SK-N-SH (cell line): ENCODE measurements around the gene NEUROG1. TPM values are rescaled to one million over a fixed set of nuclear protein-coding genes. Genes with fewer than 3 reads are reported as not detected.
"Not testable (repeated sequence)": the region's sequence is repeated elsewhere in the genome, so short reads cannot be mapped to it uniquely, and the experiment has no call there.

Source experiments
- CTCF ChIA-PET: fragments of 300-600, 350-600 bp; formaldehyde crosslinking; extraction: SDS; loops from one replicate; lab custom pipeline; 2021; lab: Yijun Ruan, JAX
- POLR2A ChIA-PET: fragments of 350-600 bp; sonication (Branson Sonifier 250); formaldehyde crosslinking; extraction: SDS; loops from one replicate; lab custom pipeline; 2020; ENCODE audit warnings: antibody characterized with exemption, inconsistent platforms; lab: Yijun Ruan, JAX
- DNase-seq: peaks from one replicate; pipeline ENCODE4 v3.0.0; 2012
- H2AFZ ChIP-seq: fragments of 200-600 bp; sonication (generic); 2 replicates; pipeline ENCODE4 v1.8.1; 2016; ENCODE audit warnings: antibody characterized with exemption, mild to moderate bottlenecking, low read depth
- H3F3A ChIP-seq: fragments of 200-600 bp; sonication (generic); replicated peaks from 2 replicates; pipeline ENCODE3; 2016; ENCODE audit warnings: antibody characterized with exemption, mild to moderate bottlenecking; ENCODE audit not compliant: insufficient read depth
- H3K27ac ChIP-seq, 2 experiments: fragments of 200-500 bp in 1 of 2; fragments of 200-600 bp in 1 of 2; sonication (Bioruptor generic) in 1 of 2; sonication (generic), shearing (Covaris generic) in 1 of 2; 2 replicates each; pipeline versions ENCODE4 v1.5.1 to v1.6.1; 2014 to 2016; ENCODE audit warnings: low read depth in 2 of 2, inconsistent platforms in 1 of 2, low read length in 1 of 2, mild to moderate bottlenecking in 1 of 2, mixed read lengths in 1 of 2
- H3K27me3 ChIP-seq: fragments of 200-600 bp; sonication (generic), shearing (Covaris generic); 2 replicates; pipeline ENCODE4 v1.6.1; 2016; ENCODE audit warnings: mixed run types; ENCODE audit not compliant: insufficient read depth
- H3K36me3 ChIP-seq, 2 experiments: fragments of 200-500 bp in 1 of 2; fragments of 200-600 bp in 1 of 2; sonication (Bioruptor generic) in 1 of 2; sonication (generic) in 1 of 2; replicated peaks in 1 of 2; 2 replicates each; pipeline versions ENCODE3 to v1.5.1; 2014 to 2016; ENCODE audit warnings: low read length in 1 of 2, mild to moderate bottlenecking in 1 of 2; ENCODE audit not compliant: insufficient read depth in 2 of 2, control insufficient read depth in 1 of 2
- H3K4me1 ChIP-seq, 2 experiments: fragments of 200-500 bp in 1 of 2; fragments of 200-600 bp in 1 of 2; sonication (Bioruptor generic) in 1 of 2; sonication (generic), shearing (Covaris generic) in 1 of 2; 2 replicates each; pipeline versions ENCODE4 v1.5.1 to v1.6.1; 2014 to 2016; ENCODE audit warnings: low read depth in 1 of 2, low read length in 1 of 2, mixed run types in 1 of 2; ENCODE audit not compliant: insufficient read depth in 2 of 2, control insufficient read depth in 1 of 2
- H3K4me2 ChIP-seq: fragments of 200-600 bp; sonication (generic), shearing (Covaris generic); 2 replicates; pipeline ENCODE4 v1.6.1; 2017; ENCODE audit warnings: mixed run types
- H3K4me3 ChIP-seq, 2 experiments: fragments of 200-500 bp in 1 of 2; fragments of 200-600 bp in 1 of 2; sonication (Bioruptor generic) in 1 of 2; sonication (generic), shearing (Covaris generic) in 1 of 2; 2 replicates each; pipeline versions ENCODE4 v1.5.1 to v1.8.1; 2014 to 2016; ENCODE audit warnings: low read depth in 2 of 2, inconsistent platforms in 1 of 2, low read length in 1 of 2, mild to moderate bottlenecking in 1 of 2, mixed read lengths in 1 of 2, moderate library complexity in 1 of 2
- H3K79me2 ChIP-seq: fragments of 200-600 bp; sonication (generic); 2 replicates; pipeline ENCODE4 v1.8.1; 2017; ENCODE audit warnings: mild to moderate bottlenecking; ENCODE audit not compliant: insufficient read depth
- H3K9ac ChIP-seq: fragments of 200-600 bp; sonication (generic); 2 replicates; pipeline ENCODE4 v1.6.1; 2017; ENCODE audit warnings: mixed run types
- H3K9me2 ChIP-seq: fragments of 200-600 bp; sonication (generic); 2 replicates; pipeline ENCODE4 v1.6.1; 2017; ENCODE audit warnings: mixed run types
- H3K9me3 ChIP-seq: fragments of 200-600 bp; sonication (generic); 2 replicates; pipeline ENCODE4 v1.6.1; 2017; ENCODE audit warnings: mixed run types, mild to moderate bottlenecking, moderate library complexity
- H4K20me1 ChIP-seq: fragments of 200-600 bp; sonication (generic); 2 replicates; pipeline ENCODE4 v1.6.1; 2017; ENCODE audit warnings: mild to moderate bottlenecking, mixed run types; ENCODE audit not compliant: insufficient read depth
- EP300 ChIP-seq, 2 experiments: IDR thresholded peaks; 2 replicates each; pipeline versions ENCODE4 v1.4.0 to v1.6.1; 2012; ENCODE audit warnings: borderline replicate concordance in 1 of 2, low read depth in 1 of 2, low read length in 1 of 2
- JUND ChIP-seq: IDR thresholded peaks from 2 replicates; pipeline ENCODE4 v1.4.0; 2012
- RFX5 ChIP-seq: IDR thresholded peaks from 2 replicates; pipeline ENCODE4 v1.6.1; 2012; ENCODE audit warnings: mild to moderate bottlenecking, improper control_type of control experiment, low read length
- YY1 ChIP-seq: IDR thresholded peaks from 2 replicates; pipeline ENCODE4 v1.4.0; 2012; ENCODE audit warnings: low read depth, mild to moderate bottlenecking
- ZBTB33 ChIP-seq: IDR thresholded peaks from 2 replicates; pipeline ENCODE4 v1.4.0; 2012; ENCODE audit warnings: low read depth, borderline replicate concordance
- WGBS: methylation state at CpG from one replicate; pipeline ENCODE4 v1.1.6; 2017; ENCODE audit warnings: low lambda C conversion rate; 5-methylcytosine and 5-hydroxymethylcytosine counted together
- polyA plus RNA-seq, 3 experiments: library from polyadenylated mRNA; depleted of rRNA; stranded (reverse); fragments of >200 nt; gene quantifications; 2 replicates each; pipeline ENCODE4 v1.2.3, GENCODE V29; 2012

The NEUROG1 gene
- polyA plus RNA-seq, 1 of the 3 experiments (the other 2 are of a cell fraction): not detected

GRCh38 chr5:135498637-135498995, 37.1 kb downstream of the NEUROG1 start:
- no peaks in the 10 kb centered on the region for H4K20me1 ChIP-seq
- no peak overlapping the region for H3K9ac ChIP-seq
- CTCF ChIA-PET: interaction anchor here (1.2 to 2.5 kb wide), 3 partner anchors 10 to 36 kb away, joined by 4 to 5 read pairs (median 4); no protein-coding TSS in a partner anchor
- H3F3A ChIP-seq: peaks cover 12% of the 10 kb centered on the region
- TF ChIP-seq ZBTB33: no peak
- no peak for TF ChIP-seq EP300 (IDR thresholded peaks at IDR 0.05; ENCODE audit: borderline replicate concordance in 1 of 2, low read depth in 1 of 2, low read length in 1 of 2)
- WGBS: 60% methylated on average over 2 of the region's 2 CpGs
- no peak overlapping the region for H3K27ac ChIP-seq
- peaks cover 0 to 14% of the 10 kb centered on the region in 2 experiments; a peak in 2 of 4 replicates for H3K4me1 ChIP-seq
- H3K27me3 ChIP-seq: peaks cover 3% of the 10 kb centered on the region; the same call in 1 of the 2 replicates
- no peaks in the 10 kb centered on the region for H3K9me3 ChIP-seq
- no peaks in the 10 kb centered on the region for H3K79me2 ChIP-seq
- POLR2A ChIA-PET: no interaction called here
- no peak for DNase-seq
- no peak overlapping the region for H3K4me2 ChIP-seq
- H3K4me3 ChIP-seq: no peak overlapping the region
- H2AFZ ChIP-seq: no peak overlapping the region
- no peaks in the 10 kb centered on the region for H3K9me2 ChIP-seq
- H3K36me3 ChIP-seq: no peaks in the 10 kb centered on the region

- H3K36me3 ChIP-seq: no peaks in the 10 kb centered on the region
- H4K20me1 ChIP-seq: no peaks in the 10 kb centered on the region
- ChIA-PET POLR2A (no interaction called here), CTCF (interaction anchor here (1.6 kb wide), 1 partner anchor 36 kb away, joined by 4 read pairs; no protein-coding TSS in a partner anchor)
- peaks cover 13% of the 10 kb centered on the region for H3F3A ChIP-seq
- DNase-seq: no peak
- H3K4me2 ChIP-seq: no peak overlapping the region
- no peaks in the 10 kb centered on the region for H3K9me3 ChIP-seq
- H3K9ac ChIP-seq: no peak overlapping the region
- no peak for TF ChIP-seq RFX5
- no peak for TF ChIP-seq JUND
- TF ChIP-seq YY1: no peak
- H3K27ac ChIP-seq: no peak overlapping the region
- no peak overlapping the region for H2AFZ ChIP-seq
- no peak overlapping the region for H3K4me3 ChIP-seq
- no peaks in the 10 kb centered on the region for H3K9me2 ChIP-seq
- WGBS: 47% methylated on average over 7 of the region's 8 CpGs
- H3K4me1 ChIP-seq: peaks cover 0 to 14% of the 10 kb centered on the region in 2 experiments; a peak in 2 of 4 replicates
- H3K27me3 ChIP-seq: no peaks in the 10 kb centered on the region; the same call in 1 of the 2 replicates
- H3K79me2 ChIP-seq: no peaks in the 10 kb centered on the region
Measured at GRCh38 chr5:135497971-135498636, 37.7 kb downstream of the NEUROG1 start.

DNA sequence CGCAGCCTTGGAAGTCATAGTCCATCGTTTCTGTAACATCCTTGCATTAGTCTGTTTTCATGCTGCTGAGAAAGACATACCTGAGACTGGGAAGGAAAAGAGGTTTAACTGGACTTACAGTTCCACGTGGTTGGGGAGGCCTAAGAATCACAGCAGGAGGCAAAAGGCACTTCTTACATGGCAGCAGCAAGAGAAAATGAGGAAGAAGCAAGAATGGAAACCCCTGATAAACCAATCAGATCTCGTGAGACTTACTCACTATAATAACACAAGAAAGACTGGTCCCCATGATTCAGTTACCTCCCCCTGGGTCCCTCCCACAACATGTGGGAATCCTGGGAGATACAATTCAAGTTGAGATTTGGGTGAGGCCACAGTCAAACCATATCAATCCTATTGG, 40.2 kb downstream of the NEUROG1 start:
- H2AFZ ChIP-seq, H3K79me2 ChIP-seq, H3K9me3 ChIP-seq, H3K9me2 ChIP-seq, H4K20me1 ChIP-seq, POLR2A ChIA-PET, H3K4me2 ChIP-seq, H3K9ac ChIP-seq, H3K27me3 ChIP-seq, H3K4me3 ChIP-seq, H3K27ac ChIP-seq, DNase-seq, H3K36me3 ChIP-seq: not testable (repeated sequence)
- peaks cover 13% of the 10 kb centered on the region for H3F3A ChIP-seq
- peaks cover 5 to 14% of the 10 kb centered on the region in 2 experiments; a peak in 3 of 4 replicates for H3K4me1 ChIP-seq
- WGBS: 70% methylated on average over 4 of the region's 4 CpGs
- CTCF ChIA-PET: interaction anchor here (1.0 to 2.2 kb wide), 4 partner anchors 13 to 334 kb away, joined by 3 to 17 read pairs (median 4); no protein-coding TSS in a partner anchor
